HG02938 (cell line): ENCODE measurements around the gene UPK2.
A peak's percentile ranks its signal among the peaks of the same experiment; 100 is the strongest.

Source experiments
- ATAC-seq: cut with Tn5 transposase; IDR thresholded peaks from one replicate; pipeline ENCODE4 v1.9.1; 2021; ENCODE audit warnings: mild to moderate bottlenecking, moderate library complexity; ENCODE audit not compliant: unreplicated experiment

UPK2 gene

DNA sequence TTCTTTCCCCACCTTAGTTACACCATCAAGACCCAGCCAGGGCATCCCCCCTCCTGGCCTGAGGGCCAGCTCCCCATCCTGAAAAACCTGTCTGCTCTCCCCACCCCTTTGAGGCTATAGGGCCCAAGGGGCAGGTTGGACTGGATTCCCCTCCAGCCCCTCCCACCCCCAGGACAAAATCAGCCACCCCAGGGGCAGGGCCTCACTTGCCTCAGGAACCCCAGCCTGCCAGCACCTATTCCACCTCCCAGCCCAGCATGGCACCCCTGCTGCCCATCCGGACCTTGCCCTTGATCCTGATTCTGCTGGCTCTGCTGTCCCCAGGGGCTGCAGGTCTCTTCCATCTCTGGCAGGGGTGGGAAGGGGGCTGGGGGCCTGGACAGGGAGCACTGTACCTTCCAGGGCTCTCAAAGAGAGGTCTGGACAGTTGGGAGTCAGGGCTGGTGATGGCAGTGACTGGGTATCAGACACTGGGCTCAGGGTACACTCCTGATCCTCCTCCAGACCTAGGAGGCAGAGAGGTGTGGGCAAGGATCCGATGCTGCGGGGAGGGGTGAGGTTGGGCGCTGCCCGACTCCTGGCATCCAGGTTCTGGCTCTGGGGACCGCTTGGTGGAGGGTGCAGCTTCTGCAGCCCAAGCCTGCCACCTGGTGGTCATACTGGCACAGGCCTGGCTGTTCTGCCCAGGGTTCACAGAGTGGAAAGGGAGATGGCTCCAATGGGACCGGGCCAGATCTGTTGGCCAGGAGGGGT is at the start of gene UPK2:
UPK2 (plus strand) TSS at position 205 of the 753 bp plus-strand sequence; CDS start at position 258, 53 bp downstream.
- ATAC-seq, result peak; percentile 67

DNA sequence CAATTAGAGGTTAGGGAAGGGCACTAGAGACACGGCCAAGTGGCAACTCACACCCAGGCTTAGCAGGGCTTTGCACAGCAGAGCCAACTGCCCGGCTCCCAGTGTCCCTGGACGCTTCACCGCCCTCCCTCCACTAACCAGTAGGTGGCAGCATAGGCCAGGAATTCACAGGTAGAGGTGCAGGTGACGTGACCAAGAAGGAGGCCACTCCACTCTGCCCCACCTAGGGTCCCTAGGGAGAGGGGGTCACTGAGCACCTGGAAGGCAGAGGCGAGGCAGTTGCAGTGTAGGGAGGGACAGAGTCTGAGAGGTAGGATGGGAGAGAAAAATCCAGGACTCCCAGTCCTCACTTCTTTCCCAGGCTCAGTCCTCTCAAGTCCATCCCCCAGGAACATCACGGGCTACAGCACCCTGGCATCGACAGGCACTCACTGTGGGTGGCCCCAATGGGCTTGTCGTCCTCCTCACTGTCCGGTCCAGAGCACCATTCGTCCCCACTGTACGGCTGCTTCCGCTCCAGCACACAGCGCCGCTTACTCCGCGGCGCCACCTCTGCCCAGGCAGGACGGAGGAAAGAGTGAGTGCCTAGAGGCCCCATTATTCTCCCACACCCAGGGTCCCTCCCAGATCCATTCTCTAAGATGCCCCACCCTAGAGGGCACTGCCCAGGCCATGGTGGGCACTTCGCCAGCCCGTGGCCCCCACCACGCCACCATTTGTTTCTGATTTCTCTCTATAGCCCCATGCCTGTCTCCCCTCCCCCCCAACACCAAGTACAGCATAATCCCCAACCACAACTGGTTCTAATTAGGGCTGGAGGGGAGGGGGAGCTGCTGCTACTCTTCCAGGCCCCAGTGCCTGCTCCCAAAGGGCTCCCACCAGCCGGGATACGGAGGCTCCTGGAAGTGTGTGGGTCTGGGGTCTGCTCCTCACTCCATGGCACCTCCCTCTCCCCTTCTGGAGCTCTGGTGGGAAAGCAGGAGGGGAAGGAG is 48.8 kb upstream of the UPK2 start:
- no peak for ATAC-seq

DNA sequence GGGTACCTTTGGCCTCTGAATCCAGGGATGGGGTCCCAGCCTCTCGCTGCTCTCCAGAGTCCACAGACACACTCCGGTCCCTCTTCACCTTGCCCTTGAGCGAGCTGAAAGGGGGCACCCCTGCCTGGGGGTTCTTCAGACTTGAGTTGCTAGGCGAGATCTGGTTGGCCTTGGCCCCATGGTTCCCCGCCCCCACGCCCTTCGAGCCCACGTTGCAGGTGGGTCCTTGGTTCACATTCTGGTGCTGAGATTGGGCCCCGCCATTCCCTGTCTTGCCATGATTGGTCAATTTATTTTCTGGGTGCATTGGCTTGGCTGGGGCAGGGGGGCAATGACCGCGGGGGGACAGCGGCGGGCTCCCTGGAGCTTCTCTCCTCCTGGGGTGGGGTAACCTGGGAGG is 47.8 kb upstream of the UPK2 start:
- no peak for ATAC-seq

DNA sequence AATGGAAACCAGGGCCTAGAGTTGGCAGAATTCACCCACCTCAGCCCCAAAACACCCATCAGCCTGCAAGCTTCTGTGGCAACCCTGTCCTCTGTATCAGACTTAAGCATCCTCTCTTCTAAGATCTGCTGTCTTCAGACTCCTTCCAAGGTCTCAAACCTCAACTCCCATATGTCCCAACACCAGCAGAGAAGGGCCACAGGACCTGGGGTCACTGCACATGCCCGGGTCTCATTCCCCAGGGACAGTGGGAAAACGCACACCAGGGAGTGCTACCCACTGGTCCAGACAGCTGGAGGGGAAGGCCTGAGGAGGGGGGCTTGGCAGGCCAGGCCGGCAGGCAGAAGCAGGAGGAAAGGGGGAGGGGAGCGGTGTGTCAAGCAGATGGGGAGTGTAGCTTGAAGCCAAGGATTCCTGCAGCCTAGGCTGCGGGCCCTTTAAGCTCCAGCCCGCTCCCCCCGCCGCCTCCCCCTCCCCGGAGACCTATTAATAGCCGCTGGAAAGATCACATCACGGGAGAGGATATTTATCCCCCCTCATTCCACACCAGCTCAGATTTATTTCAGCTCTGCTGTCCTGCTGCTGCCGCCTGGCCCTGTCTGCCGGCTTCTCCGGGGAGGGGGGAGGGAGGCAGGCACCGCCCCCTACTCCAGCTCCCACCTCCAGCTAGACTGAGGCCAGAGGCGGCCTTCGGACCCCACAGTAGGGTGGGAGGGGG is 47.0 kb upstream of the UPK2 start:
- ATAC-seq, result no peak

DNA sequence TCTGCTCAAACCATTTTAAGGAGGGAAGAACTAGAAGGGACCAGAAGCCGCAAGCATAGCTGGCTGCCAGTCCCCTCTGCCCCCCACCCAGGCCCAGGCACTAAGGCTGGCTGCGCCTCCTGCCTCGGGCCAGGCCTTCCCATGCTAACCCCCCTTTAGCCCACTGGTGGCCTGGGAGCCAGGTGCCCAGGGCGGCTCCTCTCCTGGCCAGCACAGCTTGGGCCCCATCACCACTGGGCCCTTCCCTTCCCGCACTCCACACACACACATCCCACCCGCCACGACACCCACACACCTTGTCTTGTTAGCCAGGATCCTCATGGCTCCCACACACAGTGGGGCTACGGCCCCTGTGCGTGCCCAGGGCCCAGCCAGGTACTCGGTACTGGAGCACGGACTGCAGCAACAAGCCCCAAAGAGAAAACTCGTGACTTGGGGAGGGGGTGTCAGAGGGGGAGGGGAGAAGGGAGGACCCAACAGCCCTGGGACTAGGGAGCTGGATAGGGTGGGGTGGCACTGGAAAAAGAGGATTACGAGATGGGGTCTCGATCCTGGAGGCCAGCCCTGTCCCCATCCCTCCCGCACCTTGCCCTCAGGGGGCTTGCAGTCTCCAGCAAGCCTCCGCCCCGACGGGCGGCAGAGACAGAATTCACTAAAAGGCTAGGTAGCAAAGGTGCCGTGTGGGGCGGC is 46.3 kb upstream of the UPK2 start:
- ATAC-seq, result no peak

DNA sequence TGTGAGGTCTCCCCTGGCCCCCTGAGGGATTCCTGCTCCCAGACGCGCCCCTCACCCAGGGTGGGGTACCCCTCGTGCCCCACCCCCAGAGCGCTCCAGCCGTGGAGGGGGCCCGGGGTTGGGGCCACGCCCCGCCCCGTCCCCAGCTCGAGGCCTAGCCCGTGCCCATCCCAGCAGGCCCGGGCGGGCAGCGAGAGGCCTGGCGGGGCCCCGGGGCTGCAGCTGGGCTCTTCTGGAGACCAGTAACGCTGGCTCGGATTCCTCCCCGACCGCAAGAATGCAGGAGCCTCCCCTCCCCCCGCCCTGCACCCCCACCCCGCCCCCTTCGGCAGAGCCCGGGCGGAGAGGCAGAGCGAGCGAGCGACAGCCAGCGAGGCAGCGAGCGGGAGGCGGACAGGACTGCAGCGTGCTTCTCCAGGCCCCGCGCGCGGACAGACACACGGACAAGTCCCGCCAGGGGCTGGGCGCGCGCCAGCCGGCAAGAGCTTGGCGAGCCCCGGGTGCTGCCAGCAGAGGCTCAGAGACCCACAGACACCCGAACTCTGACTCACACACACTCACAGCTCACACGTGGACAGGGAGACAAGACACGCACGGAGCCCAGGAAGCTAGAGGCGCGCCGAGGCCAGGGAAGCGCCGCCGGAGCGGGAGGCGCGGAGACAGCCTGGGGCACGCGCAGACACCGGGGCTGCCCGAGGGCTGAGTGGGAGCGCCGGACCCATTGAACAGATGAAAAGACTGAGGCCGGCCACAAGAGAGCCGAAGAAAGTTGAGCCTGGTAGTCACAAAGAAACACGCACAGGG is 45.6 kb upstream of the UPK2 start:
- no peak for ATAC-seq

DNA sequence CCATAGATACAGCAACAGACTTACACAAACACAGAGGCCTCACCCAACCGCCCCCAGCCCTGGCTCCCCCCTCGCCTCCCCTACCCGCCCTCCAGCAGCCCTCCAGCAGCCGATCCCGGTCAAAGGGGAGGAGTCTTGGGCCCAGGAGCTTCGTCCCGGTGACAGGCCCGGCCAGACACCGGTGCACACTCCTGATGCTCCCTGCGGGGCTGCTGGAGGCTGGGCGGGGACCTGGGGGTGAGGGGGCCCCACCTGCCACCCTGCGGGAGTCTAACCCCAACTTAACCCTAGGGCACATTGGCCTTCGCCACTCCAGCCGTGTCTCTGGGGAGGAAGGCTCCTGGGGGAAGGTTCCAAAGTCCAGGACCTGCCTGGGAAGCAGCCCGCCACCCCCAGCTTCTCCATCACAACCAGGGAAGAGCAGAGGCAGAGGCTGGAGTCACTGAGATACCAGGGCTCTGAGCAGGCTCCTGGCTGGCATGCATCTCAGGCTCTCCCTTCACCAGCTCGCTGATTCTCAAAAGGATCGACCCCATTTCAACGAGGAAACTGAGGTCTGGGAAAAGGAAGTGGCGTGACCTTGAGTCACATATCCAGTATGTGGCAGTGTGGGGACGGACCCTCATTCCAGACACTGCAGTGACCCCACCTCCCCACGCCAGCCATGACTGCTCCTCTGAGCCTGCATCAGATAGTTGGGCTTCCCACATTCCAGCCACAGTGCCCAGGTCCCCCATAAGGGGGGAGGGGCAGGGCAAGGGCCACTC is 44.8 kb upstream of the UPK2 start:
- no peak for ATAC-seq

DNA sequence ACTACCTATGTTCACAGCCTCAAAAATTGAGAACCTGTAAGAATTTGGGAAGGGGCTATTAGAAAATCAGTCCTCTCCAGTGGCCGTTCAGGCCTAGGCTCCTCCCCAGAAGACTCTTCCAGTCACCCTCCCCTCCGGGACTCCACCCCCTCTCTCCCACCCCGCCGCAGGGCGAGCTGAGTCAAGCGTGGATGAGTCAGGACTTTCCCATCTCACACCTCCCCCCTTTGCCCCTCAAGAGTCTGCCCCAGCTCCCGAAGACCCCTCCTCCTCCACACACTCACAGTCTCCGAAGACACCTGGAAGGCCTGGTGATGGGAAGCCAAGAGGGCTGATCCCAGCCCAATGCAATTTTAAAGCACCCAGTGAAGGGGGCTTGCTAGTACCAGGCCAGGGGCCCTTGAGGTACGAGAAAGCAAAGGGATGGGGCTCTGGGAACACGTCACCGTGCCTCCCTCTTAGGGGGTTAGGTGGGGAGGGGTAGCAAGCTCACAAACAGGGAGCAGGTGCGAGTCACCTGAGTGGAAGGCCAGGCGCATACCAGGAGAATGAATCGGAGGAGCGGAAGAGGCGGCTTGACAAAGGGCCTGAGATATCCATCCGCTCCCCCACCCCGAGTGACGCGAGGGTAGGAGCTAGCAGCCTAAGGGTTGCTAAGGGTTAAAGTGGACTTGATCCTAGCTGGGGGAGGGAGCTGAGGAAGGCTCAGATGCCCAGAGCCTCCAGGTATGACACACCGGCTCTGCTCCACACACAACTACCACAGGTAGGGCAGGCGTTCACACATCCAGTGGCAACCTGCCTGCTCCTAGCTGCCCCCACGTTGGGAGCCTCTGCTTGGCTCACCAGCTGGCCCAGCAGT is 44.0 kb upstream of the UPK2 start:
- ATAC-seq, result no peak

DNA sequence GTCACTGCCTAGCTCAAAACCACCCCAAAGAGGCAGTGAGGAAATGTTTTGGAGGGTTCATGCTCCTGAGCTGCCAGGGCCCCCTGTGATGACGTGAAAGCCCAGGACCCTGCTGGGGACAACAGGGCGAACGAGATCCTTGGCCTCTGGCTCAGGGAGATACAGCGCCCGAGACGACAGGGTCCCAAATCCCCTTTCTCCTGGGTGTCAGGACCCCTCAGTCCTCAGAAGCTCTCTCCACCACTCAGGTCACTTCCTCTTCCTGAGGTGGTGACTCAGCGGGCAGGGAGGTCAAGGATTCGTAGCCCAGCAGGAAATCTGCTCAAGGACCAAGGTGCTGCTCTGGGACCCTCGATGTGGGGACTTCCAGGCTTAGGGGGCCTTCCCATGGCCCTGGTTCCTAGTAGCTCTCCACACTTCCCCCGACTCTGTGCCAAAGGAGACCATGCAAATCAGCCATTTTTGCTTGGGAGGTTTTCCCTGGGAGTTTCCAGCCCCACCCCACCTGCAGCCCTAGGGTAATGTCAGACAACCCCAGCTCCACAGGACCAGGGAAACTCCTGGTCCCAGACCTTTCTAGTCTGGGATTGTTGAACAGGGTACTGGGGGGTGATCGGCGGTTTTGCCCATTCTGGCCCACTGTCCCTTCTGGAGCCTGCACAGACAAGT is 43.2 kb upstream of the UPK2 start:
- no peak for ATAC-seq

DNA sequence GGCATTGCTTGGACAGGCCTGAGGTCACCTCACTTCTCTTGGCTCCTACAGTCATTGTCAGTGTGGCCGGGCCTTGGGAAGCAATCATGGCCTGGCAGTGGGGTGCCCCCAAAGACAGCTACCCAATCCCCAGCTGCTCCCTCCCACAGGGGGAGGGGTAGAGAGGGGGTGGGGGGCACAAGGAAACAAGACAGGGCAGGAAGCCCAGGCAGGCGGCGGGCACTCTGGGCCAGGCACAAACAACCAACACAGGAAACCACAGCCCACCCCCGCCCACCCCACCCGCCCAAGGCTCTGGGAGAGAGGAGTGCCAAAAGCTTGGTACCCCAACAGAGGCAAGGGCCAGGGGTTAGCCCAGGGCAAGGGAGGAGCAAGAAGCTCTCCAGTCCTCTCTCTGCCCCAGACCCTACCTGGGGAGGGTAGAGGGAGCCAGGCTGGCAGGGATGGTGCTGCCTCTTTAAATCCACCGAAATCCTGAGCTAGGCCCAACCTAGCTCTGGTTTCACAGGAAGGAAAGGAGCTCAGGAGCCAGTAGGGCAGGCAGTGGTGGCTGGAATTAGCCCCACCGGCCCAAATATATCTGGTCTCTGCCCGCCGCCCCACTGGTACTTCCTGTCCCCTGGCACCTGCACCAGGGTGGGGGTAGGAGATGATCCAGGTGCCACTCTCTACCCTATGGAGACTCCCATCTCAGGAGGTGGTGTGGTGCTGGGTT is 42.5 kb upstream of the UPK2 start:
- no peak for ATAC-seq

DNA sequence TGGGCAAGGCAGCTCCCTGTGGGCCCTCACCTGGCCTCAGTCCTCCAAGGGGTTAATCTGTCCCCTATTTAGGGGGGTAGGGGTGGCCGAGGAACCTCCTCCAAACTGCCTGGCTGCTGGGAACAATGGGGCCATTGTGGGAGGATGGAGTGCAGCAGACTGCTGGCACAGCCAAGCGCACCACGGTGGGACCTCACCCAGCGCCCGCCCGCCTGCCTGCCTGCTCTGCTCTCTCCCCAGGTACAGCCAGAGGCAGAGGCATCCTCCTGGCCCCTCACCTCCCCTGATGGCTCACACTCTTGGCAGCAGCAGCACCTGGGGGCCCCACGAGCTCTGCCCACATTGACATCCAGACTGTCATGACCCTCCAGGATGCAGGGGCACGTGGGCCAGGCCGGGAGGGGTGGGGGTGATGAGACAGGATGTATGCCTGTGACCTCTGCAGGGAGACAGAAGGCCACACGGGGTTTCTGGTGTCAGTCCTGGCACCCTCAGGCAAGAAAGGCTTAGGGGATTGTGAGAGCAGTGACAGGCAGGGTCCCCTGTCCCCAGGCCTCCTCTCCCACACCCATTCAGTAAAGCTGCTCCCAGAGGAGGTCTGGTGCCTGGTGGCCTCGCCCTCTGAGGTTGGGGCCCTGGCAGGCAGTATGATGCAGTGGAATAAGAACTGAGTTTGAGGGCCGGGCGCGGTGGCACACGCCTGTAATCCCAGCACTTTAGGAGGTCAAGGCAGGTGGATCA is 41.8 kb upstream of the UPK2 start:
- ATAC-seq, result no peak

DNA sequence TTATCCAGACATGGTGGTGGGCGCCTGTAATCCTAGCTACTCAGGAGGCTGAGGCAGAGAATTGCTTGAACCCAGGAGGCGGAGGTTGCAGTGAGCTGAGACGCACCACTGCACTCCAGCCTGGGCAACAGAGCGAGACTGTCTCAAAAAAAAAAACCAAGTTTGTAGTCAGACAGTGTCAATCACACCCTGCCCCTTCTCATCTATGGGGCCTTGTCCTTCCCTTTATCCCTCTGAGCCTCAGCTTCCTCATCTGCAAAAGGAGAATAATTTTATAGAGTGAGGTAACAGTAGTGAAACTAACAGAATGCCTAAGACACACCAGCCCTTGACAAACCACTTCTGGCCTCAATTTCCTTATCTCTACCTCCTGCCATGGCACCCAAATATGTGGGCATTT is 41.1 kb upstream of the UPK2 start:
- ATAC-seq, result no peak

DNA sequence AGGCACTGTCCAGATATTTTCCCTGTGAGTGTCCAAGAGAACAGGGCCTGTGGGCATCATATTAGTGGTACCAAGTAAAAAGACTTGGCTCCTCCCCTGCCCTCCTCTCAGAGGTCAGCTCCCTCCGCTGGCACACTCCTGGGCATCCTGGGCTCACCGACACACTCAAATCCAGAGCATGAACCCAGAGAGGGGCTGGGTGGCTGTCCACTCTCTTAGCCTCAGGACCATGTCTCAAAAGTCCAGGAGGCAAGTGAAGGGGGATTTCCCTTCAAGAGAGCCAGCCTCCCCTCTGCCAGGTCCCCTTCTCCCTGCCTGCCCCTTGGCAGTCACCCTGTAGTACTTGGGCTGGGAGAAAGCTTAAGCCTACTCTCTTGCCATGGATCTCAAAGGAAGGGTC is 40.7 kb upstream of the UPK2 start:
- no peak for ATAC-seq

DNA sequence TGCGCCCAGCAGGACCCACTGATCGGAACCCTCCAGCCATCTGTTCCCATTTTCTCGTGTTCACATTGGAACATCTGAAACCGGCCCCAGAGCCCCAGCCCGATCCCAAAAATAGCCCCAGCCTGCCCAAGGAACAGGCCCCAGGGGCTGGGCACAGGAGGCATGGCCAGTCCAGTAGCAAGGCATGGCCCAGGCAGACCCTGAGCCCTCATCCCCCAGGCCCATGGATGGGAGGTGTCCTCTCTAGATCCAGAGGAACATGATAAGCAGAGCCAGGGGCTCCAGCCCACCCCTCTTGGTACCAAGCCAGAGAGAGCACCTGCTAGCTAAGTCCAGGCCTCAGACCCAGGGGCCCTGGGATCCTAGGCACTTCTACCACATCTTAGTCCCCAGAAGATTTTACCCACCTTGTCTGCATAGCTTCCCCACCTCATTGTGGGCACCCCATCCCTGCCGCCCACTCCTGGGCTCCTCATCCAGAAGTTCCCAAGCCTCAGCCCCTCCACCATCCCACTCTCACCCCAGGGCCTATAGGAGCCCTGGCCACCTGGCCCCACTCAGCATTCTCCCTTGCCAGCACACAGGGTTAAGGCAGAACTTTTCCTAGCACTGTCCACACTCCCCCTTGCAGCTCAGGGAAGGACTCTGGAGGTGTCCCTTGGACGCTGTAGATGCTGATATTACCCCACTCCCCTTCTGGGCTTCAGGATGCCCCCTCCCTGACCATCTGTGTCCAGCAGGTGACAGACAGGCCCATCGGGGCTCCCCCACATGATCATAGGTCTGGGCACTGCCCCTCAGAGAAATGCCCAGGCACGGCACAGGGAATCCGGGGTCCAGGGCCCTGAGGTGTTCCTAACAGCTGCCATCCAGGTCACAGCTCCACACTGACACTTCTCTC is 39.9 kb upstream of the UPK2 start:
- ATAC-seq, result no peak

DNA sequence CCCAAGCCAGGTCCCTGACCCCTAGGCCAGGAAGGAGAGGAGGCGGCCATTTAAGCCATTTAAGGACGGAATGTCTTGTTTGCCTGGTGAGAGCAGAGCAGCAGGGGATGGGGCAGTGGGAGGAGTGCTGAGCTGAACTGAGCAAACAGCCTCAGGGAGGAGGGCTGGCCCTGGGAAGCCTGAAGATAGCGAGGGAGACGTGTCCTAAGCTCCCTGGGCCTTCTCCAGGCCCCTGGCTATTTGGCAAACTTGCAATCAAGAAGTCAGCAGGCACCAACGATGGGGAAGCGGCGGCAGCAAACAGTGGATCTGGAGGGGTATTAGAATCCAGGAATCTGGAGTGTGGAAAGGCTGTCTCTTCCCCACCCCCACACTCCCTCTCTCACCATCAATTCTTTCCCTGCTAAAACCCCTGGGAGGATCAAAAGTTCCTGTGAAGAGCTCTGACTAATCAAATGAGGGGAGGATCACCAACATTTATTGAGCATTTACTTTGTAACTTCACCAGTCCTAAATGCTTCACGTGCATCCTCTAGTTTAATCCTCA is 39.2 kb upstream of the UPK2 start:
- ATAC-seq, result no peak
